ENCODE data around the gene CLPTM1.
A peak's percentile ranks its signal among the peaks of the same experiment; 100 is the strongest.

The CLPTM1 gene

GRCh38 chr19:44927746-44928145 is 27.4 kb upstream of the CLPTM1 start:
- TF ChIP-seq, protein P1, sequence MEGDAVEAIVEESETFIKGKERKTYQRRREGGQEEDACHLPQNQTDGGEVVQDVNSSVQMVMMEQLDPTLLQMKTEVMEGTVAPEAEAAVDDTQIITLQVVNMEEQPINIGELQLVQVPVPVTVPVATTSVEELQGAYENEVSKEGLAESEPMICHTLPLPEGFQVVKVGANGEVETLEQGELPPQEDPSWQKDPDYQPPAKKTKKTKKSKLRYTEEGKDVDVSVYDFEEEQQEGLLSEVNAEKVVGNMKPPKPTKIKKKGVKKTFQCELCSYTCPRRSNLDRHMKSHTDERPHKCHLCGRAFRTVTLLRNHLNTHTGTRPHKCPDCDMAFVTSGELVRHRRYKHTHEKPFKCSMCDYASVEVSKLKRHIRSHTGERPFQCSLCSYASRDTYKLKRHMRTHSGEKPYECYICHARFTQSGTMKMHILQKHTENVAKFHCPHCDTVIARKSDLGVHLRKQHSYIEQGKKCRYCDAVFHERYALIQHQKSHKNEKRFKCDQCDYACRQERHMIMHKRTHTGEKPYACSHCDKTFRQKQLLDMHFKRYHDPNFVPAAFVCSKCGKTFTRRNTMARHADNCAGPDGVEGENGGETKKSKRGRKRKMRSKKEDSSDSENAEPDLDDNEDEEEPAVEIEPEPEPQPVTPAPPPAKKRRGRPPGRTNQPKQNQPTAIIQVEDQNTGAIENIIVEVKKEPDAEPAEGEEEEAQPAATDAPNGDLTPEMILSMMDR (IDR thresholded peaks at IDR 0.05; ENCODE audit: low read depth, low read length, missing control alignments): no peak
- DNase-seq (ENCODE audit: low read depth): no peak
- no peak overlapping the region for H3K4me3 ChIP-seq (ENCODE audit: low read depth, low read length)

DNA sequence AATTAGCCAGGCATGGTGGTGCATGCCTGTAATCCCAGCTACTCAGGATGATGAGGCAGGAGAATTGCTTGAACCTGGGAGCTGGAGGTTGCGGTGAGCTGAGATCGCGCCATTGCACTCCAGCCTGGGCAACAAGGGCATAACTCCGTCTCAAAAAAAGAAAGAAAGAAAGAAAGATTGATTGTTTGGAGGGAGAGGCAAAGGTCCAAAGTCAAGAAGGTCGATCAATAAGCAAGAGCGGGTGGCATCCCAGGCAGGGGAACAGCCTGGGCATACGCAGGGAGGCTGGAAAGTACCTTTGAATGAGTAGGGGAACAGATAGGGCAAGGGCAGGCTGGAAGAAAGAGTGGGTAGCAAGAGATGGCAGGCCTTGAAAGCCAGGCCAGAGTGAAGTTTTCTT is 25.1 kb upstream of the CLPTM1 start:
- TF ChIP-seq, protein P1 (IDR thresholded peaks at IDR 0.05; ENCODE audit: low read depth, low read length, missing control alignments): no peak
- no peak for DNase-seq (ENCODE audit: low read depth)
- H3K4me3 ChIP-seq (ENCODE audit: low read depth, low read length): no peak overlapping the region

DNA sequence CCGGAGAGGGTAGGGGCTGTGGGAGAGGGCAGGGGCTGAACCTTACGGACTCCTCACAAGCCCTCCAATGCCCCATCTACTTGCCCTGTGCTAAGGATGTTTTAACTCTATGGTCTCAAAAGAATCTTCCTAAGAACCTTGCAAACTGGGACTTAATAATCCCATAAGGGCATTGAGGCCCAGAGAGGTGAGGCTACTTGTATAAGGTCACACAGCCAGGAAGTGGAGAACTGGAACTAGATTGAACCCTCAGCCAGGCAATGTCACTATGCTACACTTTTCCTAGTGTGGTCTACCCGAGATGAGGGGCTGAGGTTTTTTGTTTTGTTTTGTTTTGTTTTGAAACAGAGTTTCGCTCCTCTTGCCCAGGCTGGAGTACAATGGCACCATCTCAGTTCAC is 23.6 kb upstream of the CLPTM1 start:
- H3K4me3 ChIP-seq (ENCODE audit: low read depth, low read length): no peak overlapping the region
- TF ChIP-seq, protein P1 (IDR thresholded peaks at IDR 0.05; ENCODE audit: low read depth, low read length, missing control alignments): no peak
- no peak for DNase-seq (ENCODE audit: low read depth)

DNA sequence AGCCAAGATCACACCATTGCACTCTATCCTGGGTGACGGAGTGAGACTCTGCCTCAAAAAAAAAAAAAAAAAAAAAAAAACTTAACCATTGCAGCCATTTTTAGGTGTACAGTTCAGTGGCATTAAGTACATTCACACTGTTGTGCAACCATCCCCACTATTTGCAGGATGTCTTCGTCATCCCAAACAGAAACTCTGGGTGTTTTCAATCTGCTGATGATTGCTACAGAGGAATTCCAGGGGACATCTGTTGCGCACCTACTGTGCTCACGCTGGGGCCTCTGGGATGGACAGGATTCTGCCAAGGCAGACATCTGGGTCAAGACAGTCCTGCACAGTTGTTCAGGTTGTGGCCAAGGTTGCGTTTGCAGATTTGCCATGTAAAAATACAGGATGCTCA is 15.5 kb upstream of the CLPTM1 start:
- TF ChIP-seq, protein P1 (IDR thresholded peaks at IDR 0.05; ENCODE audit: low read depth, low read length, missing control alignments): no peak
- no peak for DNase-seq (ENCODE audit: low read depth)
- no peak overlapping the region for H3K4me3 ChIP-seq (ENCODE audit: low read depth, low read length)

DNA sequence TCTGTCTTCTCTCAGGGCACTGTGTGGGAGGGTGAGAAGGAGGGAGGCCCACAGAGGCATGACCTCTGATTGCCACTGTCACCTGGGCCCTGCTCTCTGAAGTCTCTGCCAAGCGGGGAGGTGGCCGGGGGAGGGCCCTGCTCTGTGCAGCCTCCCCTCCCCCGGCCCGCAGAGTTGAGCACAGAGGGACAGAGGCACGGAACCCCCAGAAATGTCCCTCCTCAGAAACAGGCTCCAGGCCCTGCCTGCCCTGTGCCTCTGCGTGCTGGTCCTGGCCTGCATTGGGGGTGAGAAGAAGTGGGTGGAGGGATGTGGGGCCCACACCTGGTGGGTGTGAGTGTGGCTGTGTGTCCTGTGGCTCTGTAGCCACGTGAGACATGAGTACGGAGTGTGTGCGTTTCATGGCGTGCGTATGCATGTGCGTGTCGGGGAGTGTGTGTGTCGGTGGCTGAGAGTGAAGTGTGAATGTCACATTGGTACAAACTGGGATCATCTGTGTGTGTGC is 13.1 kb upstream of the CLPTM1 start, which contains the start of gene APOC4:
TSS of gene APOC4 (plus strand) at position 171 of the 505 bp plus-strand sequence. CDS start at position 212, 41 bp downstream.
- TF ChIP-seq, protein P1 (IDR thresholded peaks at IDR 0.05; ENCODE audit: low read depth, low read length, missing control alignments): no peak
- no peak within 1 kb of the TSS for H3K4me3 ChIP-seq (ENCODE audit: low read depth, low read length)
- no peak for DNase-seq (ENCODE audit: low read depth)

DNA sequence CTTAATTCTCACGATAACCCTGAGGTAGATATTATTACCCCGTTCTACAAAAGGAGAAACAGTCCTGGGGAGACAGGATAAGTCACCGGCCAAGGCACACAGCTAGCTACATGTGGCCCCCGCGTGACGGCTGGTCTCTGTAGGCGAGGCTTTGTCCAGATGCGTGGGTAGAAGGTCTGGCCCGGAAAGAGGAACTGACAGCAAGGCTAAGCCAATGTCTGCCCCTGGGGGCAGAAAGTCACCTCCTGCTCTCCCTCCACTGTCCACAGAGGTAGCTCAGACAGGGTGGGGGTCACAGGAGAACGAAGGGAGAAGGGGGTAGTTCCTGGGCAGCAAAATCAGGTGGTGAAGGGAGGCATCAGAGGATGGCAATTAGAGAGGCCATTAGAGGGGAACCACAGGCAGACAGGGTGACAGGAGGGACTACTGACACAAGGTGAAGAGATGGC is 11.4 kb upstream of the CLPTM1 start:
- H3K4me3 ChIP-seq (ENCODE audit: low read depth, low read length): no peak overlapping the region
- TF ChIP-seq, protein P1 (IDR thresholded peaks at IDR 0.05; ENCODE audit: low read depth, low read length, missing control alignments): peak; percentile 18
- peak; percentile 73 for DNase-seq (ENCODE audit: low read depth)

- DNase-seq (ENCODE audit: low read depth): no peak
- H3K4me3 ChIP-seq (ENCODE audit: low read depth, low read length): no peak overlapping the region
- TF ChIP-seq, protein P1 (IDR thresholded peaks at IDR 0.05; ENCODE audit: low read depth, low read length, missing control alignments): no peak
Measured at GRCh38 chr19:44947041-44947581, 8.1 kb upstream of the CLPTM1 start.
